IMR-90 (cell line): ENCODE measurements around the gene SESN3. TPM values are rescaled to one million over a fixed set of nuclear protein-coding genes. Genes with fewer than 3 reads are reported as not detected.

Experiments used
- ATAC-seq: fragments of 200-7000 bp; cut with Tn5 transposase; 2 replicates; pipeline ENCODE4 v1.9.1; 2020; ENCODE audit warnings: low read depth, mild to moderate bottlenecking, moderate library complexity
- BruUV-seq: library from RNA; stranded (reverse); fragments of 400-500 nt; replicated peaks from 2 replicates; lab custom pipeline; 2021; lab: Mats Ljungman, UMichigan
- CTCF ChIA-PET: fragments of 300-600 bp; formaldehyde crosslinking; extraction: SDS; loops from one replicate; lab custom pipeline; 2021; ENCODE audit warnings: antibody characterized with exemption; lab: Yijun Ruan, JAX
- POLR2A ChIA-PET: fragments of 300-600 bp; sonication (Branson Sonifier 250); formaldehyde crosslinking; loops from one replicate; lab custom pipeline; 2022; ENCODE audit warnings: antibody characterized with exemption; ENCODE audit not compliant: unreplicated experiment; lab: Charles Lee
- DNase-seq: peaks from one replicate; pipeline ENCODE4 v3.0.0; 2013
- H2AFZ ChIP-seq: replicated peaks from 2 replicates; pipeline ENCODE3; 2013; ENCODE audit warnings: low read length, mild to moderate bottlenecking; ENCODE audit not compliant: poor library complexity
- H2AK5ac ChIP-seq: 2 replicates; pipeline ENCODE4 v1.6.1; 2013; ENCODE audit warnings: low read depth, low read length, inconsistent platforms
- H2AK9ac ChIP-seq: replicated peaks from 2 replicates; pipeline ENCODE3; 2013; ENCODE audit warnings: mild to moderate bottlenecking, low read depth, low read length, moderate library complexity; ENCODE audit not compliant: poor library complexity
- H2BK120ac ChIP-seq: 2 replicates; pipeline ENCODE4 v1.6.1; 2013; ENCODE audit warnings: low read depth, low read length, inconsistent platforms
- H2BK15ac ChIP-seq: 3 replicates; pipeline ENCODE4 v1.6.1; 2013; ENCODE audit warnings: low read depth, low read length, inconsistent platforms
- H2BK20ac ChIP-seq: 2 replicates; pipeline ENCODE4 v1.6.1; 2013; ENCODE audit warnings: low read depth, mild to moderate bottlenecking, inconsistent platforms, low read length, moderate library complexity
- H2BK5ac ChIP-seq: 2 replicates; pipeline ENCODE4 v1.6.1; 2013; ENCODE audit warnings: mild to moderate bottlenecking, low read depth, low read length, inconsistent platforms; ENCODE audit not compliant: poor library complexity, severe bottlenecking
- H3K14ac ChIP-seq: replicated peaks from 2 replicates; pipeline ENCODE4 v1.6.1; 2013; ENCODE audit warnings: low read depth, low read length, inconsistent platforms
- H3K18ac ChIP-seq: 2 replicates; pipeline ENCODE4 v1.6.1; 2013; ENCODE audit warnings: low read depth, low read length, control low read depth
- H3K23ac ChIP-seq: 2 replicates; pipeline ENCODE4 v1.6.1; 2013; ENCODE audit warnings: low read depth, low read length, inconsistent platforms
- H3K27ac ChIP-seq: 2 replicates; pipeline ENCODE4 v1.5.1; 2013; ENCODE audit warnings: mild to moderate bottlenecking, control low read depth, low read length; ENCODE audit not compliant: insufficient read depth
- H3K27me3 ChIP-seq: 2 replicates; pipeline ENCODE4 v1.6.1; 2013; ENCODE audit warnings: low read length; ENCODE audit not compliant: control insufficient read depth, insufficient read depth
- H3K36me3 ChIP-seq: 2 replicates; pipeline ENCODE4 v1.6.1; 2013; ENCODE audit warnings: low read length, mixed read lengths; ENCODE audit not compliant: control insufficient read depth, insufficient read depth
- H3K4ac ChIP-seq: 2 replicates; pipeline ENCODE4 v1.6.1; 2013; ENCODE audit warnings: low read depth, low read length, inconsistent platforms
- H3K4me1 ChIP-seq: 2 replicates; pipeline ENCODE4 v1.6.1; 2013; ENCODE audit warnings: low read length, mixed read lengths; ENCODE audit not compliant: control insufficient read depth, insufficient read depth
- H3K4me2 ChIP-seq: 2 replicates; pipeline ENCODE4 v1.6.1; 2013; ENCODE audit warnings: low read depth, mild to moderate bottlenecking, control low read depth, low read length, moderate library complexity
- H3K4me3 ChIP-seq: 2 replicates; pipeline ENCODE4 v1.5.1; 2013; ENCODE audit warnings: low read depth, mild to moderate bottlenecking, control low read depth, low read length, moderate library complexity; ENCODE audit not compliant: insufficient read depth
- H3K56ac ChIP-seq: 2 replicates; pipeline ENCODE4 v1.6.1; 2013; ENCODE audit warnings: low read length, inconsistent platforms; ENCODE audit not compliant: insufficient read depth; ENCODE audit errors: extremely low read depth
- H3K79me1 ChIP-seq, 2 experiments: 2 replicates each; pipeline ENCODE4 v1.6.1; 2013; ENCODE audit warnings: low read length in 2 of 2, inconsistent platforms in 1 of 2, low read depth in 1 of 2
- H3K9ac ChIP-seq: 2 replicates; pipeline ENCODE4 v1.6.1; 2013; ENCODE audit warnings: low read depth, low read length, control low read depth
- H3K9me1 ChIP-seq: 2 replicates; pipeline ENCODE4 v1.6.1; 2013; ENCODE audit warnings: low read length, inconsistent platforms; ENCODE audit not compliant: insufficient read depth
- H3K9me3 ChIP-seq: 2 replicates; pipeline ENCODE4 v1.6.1; 2013; ENCODE audit warnings: low read length; ENCODE audit not compliant: control insufficient read depth, insufficient read depth
- H4K20me1 ChIP-seq: 2 replicates; pipeline ENCODE4 v1.6.1; 2013; ENCODE audit warnings: low read length, inconsistent platforms; ENCODE audit not compliant: insufficient read depth
- H4K5ac ChIP-seq: 2 replicates; pipeline ENCODE4 v1.6.1; 2013; ENCODE audit warnings: mild to moderate bottlenecking, low read depth, low read length, control low read depth
- H4K8ac ChIP-seq, 2 experiments: 2 replicates each; pipeline ENCODE4 v1.6.1; 2013; ENCODE audit warnings: low read depth in 2 of 2, low read length in 2 of 2, control low read depth in 1 of 2, inconsistent platforms in 1 of 2
- H4K91ac ChIP-seq: 2 replicates; pipeline ENCODE4 v1.6.1; 2013; ENCODE audit warnings: low read depth, low read length, inconsistent platforms; ENCODE audit not compliant: insufficient read depth
- BHLHE40 ChIP-seq: fragments of 150-350 bp; IDR thresholded peaks from 2 replicates; pipeline ENCODE4 v1.6.1; 2016; ENCODE audit warnings: mild to moderate bottlenecking, low read depth, low read length
- CEBPB ChIP-seq: IDR thresholded peaks from 2 replicates; pipeline ENCODE4 v1.6.1; 2012; ENCODE audit warnings: low read depth, low read length, improper control_type of control experiment
- CHD1 ChIP-seq: IDR thresholded peaks from 2 replicates; pipeline ENCODE4 v1.6.1; 2012; ENCODE audit warnings: low read depth, low read length, improper control_type of control experiment
- FOS ChIP-seq: fragments of 150-350 bp; IDR thresholded peaks from 2 replicates; pipeline ENCODE4 v1.6.1; 2016; ENCODE audit warnings: low read depth, low read length
- MAFK ChIP-seq: IDR thresholded peaks from 2 replicates; pipeline ENCODE4 v1.6.1; 2012; ENCODE audit warnings: low read depth, low read length, improper control_type of control experiment
- MAZ ChIP-seq: IDR thresholded peaks from 2 replicates; pipeline ENCODE4 v1.6.1; 2012; ENCODE audit warnings: low read depth, mild to moderate bottlenecking, low read length, improper control_type of control experiment, moderate library complexity, borderline replicate concordance
- MXI1 ChIP-seq: IDR thresholded peaks from 2 replicates; pipeline ENCODE4 v1.6.1; 2012; ENCODE audit warnings: low read depth, mild to moderate bottlenecking, low read length, moderate library complexity, borderline replicate concordance
- NFE2L2 ChIP-seq: fragments of 150-350 bp; IDR thresholded peaks from 2 replicates; pipeline ENCODE4 v1.6.1; 2016; ENCODE audit warnings: low read depth, mild to moderate bottlenecking, low read length
- POLR2A ChIP-seq: IDR thresholded peaks from 2 replicates; pipeline ENCODE4 v1.6.1; 2012; ENCODE audit warnings: mild to moderate bottlenecking, low read depth, low read length
- RAD21 ChIP-seq: IDR thresholded peaks from 2 replicates; pipeline ENCODE4 v1.6.1; 2012; ENCODE audit warnings: low read length, improper control_type of control experiment
- RCOR1 ChIP-seq: IDR thresholded peaks from 2 replicates; pipeline ENCODE4 v1.6.1; 2012; ENCODE audit warnings: mild to moderate bottlenecking, low read length, improper control_type of control experiment; ENCODE audit not compliant: insufficient replicate concordance
- RFX5 ChIP-seq: IDR thresholded peaks from 2 replicates; pipeline ENCODE4 v1.8.0; 2012; ENCODE audit warnings: low read depth, mild to moderate bottlenecking, low read length, moderate library complexity
- SMC3 ChIP-seq: fragments of 150-350 bp; IDR thresholded peaks from 2 replicates; pipeline ENCODE4 v1.6.1; 2016; ENCODE audit warnings: low read depth, mild to moderate bottlenecking, antibody characterized with exemption, low read length, moderate library complexity
- dilution Hi-C: fragments of 300-500 bp; cut with HindIII; formaldehyde crosslinking; loops from one replicate; pipeline ENCODE4 v1.14.3; 2018; ENCODE audit warnings: low sequenced_read_pairs; ENCODE audit not compliant: unreplicated experiment
- in situ Hi-C: fragments of 300-500 bp; cut with MboI; formaldehyde crosslinking; loops from 3 replicates; pipeline ENCODE4 v1.14.3; 2019; ENCODE audit warnings: low sequenced_read_pairs, inconsistent platforms, mixed read lengths
- intact Hi-C: fragments of 100-400 bp; cut with micrococcal nuclease; formaldehyde crosslinking; loops from 2 replicates; pipeline ENCODE4 v1.10.0; 2022
- polyA plus RNA-seq, 3 experiments: library from polyadenylated mRNA; depleted of rRNA; stranded (reverse); fragments of >200 nt; gene quantifications; 2 replicates each; pipeline ENCODE4 v1.2.3, GENCODE V29; 2012; ENCODE audit warnings: low replicate concordance in 1 of 3
- total RNA-seq: library from RNA; depleted of rRNA; stranded (reverse); fragments of >200 nt; gene quantifications from 2 replicates; pipeline ENCODE4 v1.2.3, GENCODE V29; 2012
- TF ChIP-seq, protein P1 (sequence below): conservative IDR thresholded peaks from 2 replicates; pipeline ENCODE4 v1.5.1; 2012; ENCODE audit warnings: mild to moderate bottlenecking, low read depth, low read length, improper control_type of control experiment
- TF ChIP-seq, protein P2 (sequence below): fragments of 150-350 bp; IDR thresholded peaks from 2 replicates; pipeline ENCODE4 v1.6.1; 2016; ENCODE audit warnings: low read depth, mild to moderate bottlenecking, low read length, moderate library complexity, borderline replicate concordance
- TF ChIP-seq, protein P3 (sequence below): fragments of 150-350 bp; IDR thresholded peaks from 2 replicates; pipeline ENCODE4 v1.6.1; 2017; ENCODE audit warnings: mild to moderate bottlenecking, antibody characterized with exemption, low read length, low read depth

The SESN3 gene
- total and polyA plus RNA-seq, 2 of the 4 experiments (the other 2 are of a cell fraction): 2.0 to 7.7 TPM

DNA sequence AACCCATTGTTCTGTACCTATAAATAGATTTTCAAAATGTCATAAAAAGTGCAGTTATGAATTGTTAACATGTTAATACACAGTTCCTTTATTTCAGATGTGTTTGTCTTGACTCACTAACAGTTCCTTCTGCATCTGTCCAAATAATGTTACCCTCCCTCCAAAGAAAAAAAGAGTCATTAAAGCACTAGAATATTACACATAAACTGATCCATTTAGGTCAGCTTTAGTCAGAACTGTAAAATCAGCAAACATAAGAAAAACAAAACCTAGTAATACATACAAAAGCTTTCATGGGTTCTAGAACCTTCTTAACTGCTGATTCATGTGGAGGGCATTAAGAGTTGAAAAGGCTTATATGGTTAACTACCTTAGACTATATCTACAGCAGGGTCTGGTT lies 65.4 kb downstream of the SESN3 start:
- ATAC-seq (no peak), DNase-seq (no peak)
- no TSS peak for BruUV-seq
- no peak overlapping the region for H2AK5ac ChIP-seq
- H3K36me3 ChIP-seq: no peaks in the 10 kb centered on the region
- intact Hi-C loops (loop anchor here (2.0 kb wide), 1 partner anchor 57 kb away; no protein-coding TSS in a partner anchor), in situ Hi-C loops (no loop called here), dilution Hi-C loops (no loop called here)
- no peaks in the 10 kb centered on the region for H3K79me1 ChIP-seq
- ChIA-PET CTCF (interaction anchor here (0.7 to 1.1 kb wide), 2 partner anchors 10 to 540 kb away, joined by 3 read pairs; no protein-coding TSS in a partner anchor), POLR2A (no interaction called here)
- no peak overlapping the region for H2BK20ac ChIP-seq
- no peak overlapping the region for H3K14ac ChIP-seq
- no peaks in the 10 kb centered on the region for H3K4me1 ChIP-seq
- no peaks in the 10 kb centered on the region for H3K9me3 ChIP-seq
- H3K4me2 ChIP-seq: no peak overlapping the region
- no peak overlapping the region for H4K8ac ChIP-seq
- H3K9ac ChIP-seq: no peak overlapping the region
- no peak overlapping the region for H3K4me3 ChIP-seq
- H4K20me1 ChIP-seq: no peaks in the 10 kb centered on the region
- H3K23ac ChIP-seq: no peak overlapping the region
- H2BK5ac ChIP-seq: no peak overlapping the region
- H3K27ac ChIP-seq: no peak overlapping the region
- TF ChIP-seq, protein P1, sequence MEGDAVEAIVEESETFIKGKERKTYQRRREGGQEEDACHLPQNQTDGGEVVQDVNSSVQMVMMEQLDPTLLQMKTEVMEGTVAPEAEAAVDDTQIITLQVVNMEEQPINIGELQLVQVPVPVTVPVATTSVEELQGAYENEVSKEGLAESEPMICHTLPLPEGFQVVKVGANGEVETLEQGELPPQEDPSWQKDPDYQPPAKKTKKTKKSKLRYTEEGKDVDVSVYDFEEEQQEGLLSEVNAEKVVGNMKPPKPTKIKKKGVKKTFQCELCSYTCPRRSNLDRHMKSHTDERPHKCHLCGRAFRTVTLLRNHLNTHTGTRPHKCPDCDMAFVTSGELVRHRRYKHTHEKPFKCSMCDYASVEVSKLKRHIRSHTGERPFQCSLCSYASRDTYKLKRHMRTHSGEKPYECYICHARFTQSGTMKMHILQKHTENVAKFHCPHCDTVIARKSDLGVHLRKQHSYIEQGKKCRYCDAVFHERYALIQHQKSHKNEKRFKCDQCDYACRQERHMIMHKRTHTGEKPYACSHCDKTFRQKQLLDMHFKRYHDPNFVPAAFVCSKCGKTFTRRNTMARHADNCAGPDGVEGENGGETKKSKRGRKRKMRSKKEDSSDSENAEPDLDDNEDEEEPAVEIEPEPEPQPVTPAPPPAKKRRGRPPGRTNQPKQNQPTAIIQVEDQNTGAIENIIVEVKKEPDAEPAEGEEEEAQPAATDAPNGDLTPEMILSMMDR: no peak
- TF ChIP-seq, protein P2, sequence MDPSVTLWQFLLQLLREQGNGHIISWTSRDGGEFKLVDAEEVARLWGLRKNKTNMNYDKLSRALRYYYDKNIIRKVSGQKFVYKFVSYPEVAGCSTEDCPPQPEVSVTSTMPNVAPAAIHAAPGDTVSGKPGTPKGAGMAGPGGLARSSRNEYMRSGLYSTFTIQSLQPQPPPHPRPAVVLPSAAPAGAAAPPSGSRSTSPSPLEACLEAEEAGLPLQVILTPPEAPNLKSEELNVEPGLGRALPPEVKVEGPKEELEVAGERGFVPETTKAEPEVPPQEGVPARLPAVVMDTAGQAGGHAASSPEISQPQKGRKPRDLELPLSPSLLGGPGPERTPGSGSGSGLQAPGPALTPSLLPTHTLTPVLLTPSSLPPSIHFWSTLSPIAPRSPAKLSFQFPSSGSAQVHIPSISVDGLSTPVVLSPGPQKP: no peak
- TF ChIP-seq RAD21: no peak
- TF ChIP-seq, protein P3, sequence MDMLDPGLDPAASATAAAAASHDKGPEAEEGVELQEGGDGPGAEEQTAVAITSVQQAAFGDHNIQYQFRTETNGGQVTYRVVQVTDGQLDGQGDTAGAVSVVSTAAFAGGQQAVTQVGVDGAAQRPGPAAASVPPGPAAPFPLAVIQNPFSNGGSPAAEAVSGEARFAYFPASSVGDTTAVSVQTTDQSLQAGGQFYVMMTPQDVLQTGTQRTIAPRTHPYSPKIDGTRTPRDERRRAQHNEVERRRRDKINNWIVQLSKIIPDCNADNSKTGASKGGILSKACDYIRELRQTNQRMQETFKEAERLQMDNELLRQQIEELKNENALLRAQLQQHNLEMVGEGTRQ: no peak
- no peak for TF ChIP-seq BHLHE40
- TF ChIP-seq FOS: no peak
- no peak for TF ChIP-seq MAFK
- TF ChIP-seq RCOR1: no peak
- TF ChIP-seq CEBPB: no peak
- TF ChIP-seq MAZ: no peak
- no peak for TF ChIP-seq CHD1
- no peak for TF ChIP-seq MXI1
- no peak for TF ChIP-seq SMC3
- no peak for TF ChIP-seq NFE2L2
- TF ChIP-seq POLR2A: no peak
- no peak for TF ChIP-seq RFX5
- H3K27me3 ChIP-seq: no peaks in the 10 kb centered on the region
- H4K91ac ChIP-seq: no peak overlapping the region
- no peak overlapping the region for H3K4ac ChIP-seq
- H3K18ac ChIP-seq: no peak overlapping the region
- no peaks in the 10 kb centered on the region for H3K9me1 ChIP-seq
- no peak overlapping the region for H2AK9ac ChIP-seq
- H3K56ac ChIP-seq: no peak overlapping the region
- no peak overlapping the region for H2AFZ ChIP-seq
- no peak overlapping the region for H2BK120ac ChIP-seq
- H2BK15ac ChIP-seq: no peak overlapping the region
- H4K5ac ChIP-seq: no peak overlapping the region
